ENCODE results near the gene GRK5. TPM values are rescaled to one million over a fixed set of nuclear protein-coding genes. Genes with fewer than 3 reads are reported as not detected.

The GRK5 gene
- total RNA-seq, 2 donors from 2014 or later, result 9.1 to 11.9 TPM

- no peak overlapping the region for H3K9ac ChIP-seq (ENCODE audit: extremely low read depth, low read length, poor library complexity, severe bottlenecking)
- H3K4me1 ChIP-seq (ENCODE audit: control insufficient read depth, insufficient read depth, low read length), result peaks cover 4% of the 10 kb centered on the region
- Mint-ChIP-seq H3K27ac (no peak overlapping the region), H3K4me3 (no peak overlapping the region), H3K4me1 (peaks cover 13% of the 10 kb centered on the region), H3K9me3 (no peaks in the 10 kb centered on the region), H3K36me3 (ENCODE audit: low read depth) (no peaks in the 10 kb centered on the region), H3K27me3 (ENCODE audit: insufficient read depth) (no peaks in the 10 kb centered on the region)
- H3K9me3 ChIP-seq (ENCODE audit: control insufficient read depth, low read length), result no peaks in the 10 kb centered on the region
- DNase-seq, result peak; percentile 92
- no peak overlapping the region for H3K27ac ChIP-seq (ENCODE audit: low read depth, low read length)
- H3K4me3 ChIP-seq (ENCODE audit: low read length), result no peak overlapping the region
- H3K36me3 ChIP-seq (ENCODE audit: control insufficient read depth, insufficient read depth, low read length), result no peaks in the 10 kb centered on the region
- H3K27me3 ChIP-seq (ENCODE audit: control insufficient read depth, insufficient read depth, low read length, poor library complexity, severe bottlenecking), result no peaks in the 10 kb centered on the region
- WGBS, 2 experiments (ENCODE audit: insufficient coverage in 1 of 2, insufficient read length in 1 of 2), result 54 to 60% methylated on average over 4 to 10 of the region's 10 CpGs
- peak; percentile 92 for TF ChIP-seq CTCF (conservative IDR thresholded peaks at IDR 0.05)
Observed at GRCh38 chr10:119416855-119417254, 209.5 kb downstream of the GRK5 start.

GRCh38 chr10:119417852-119418251 is 210.5 kb downstream of the GRK5 start:
- TF ChIP-seq CTCF (conservative IDR thresholded peaks at IDR 0.05), result no peak
- Histone ChIP-seq H3K4me3 (ENCODE audit: low read length) (no peak overlapping the region), H3K4me1 (ENCODE audit: control insufficient read depth, insufficient read depth, low read length) (peaks cover 4% of the 10 kb centered on the region), H3K9me3 (ENCODE audit: control insufficient read depth, low read length) (no peaks in the 10 kb centered on the region), H3K27ac (ENCODE audit: low read depth, low read length) (no peak overlapping the region), H3K9ac (ENCODE audit: extremely low read depth, low read length, poor library complexity, severe bottlenecking) (no peak overlapping the region), H3K27me3 (ENCODE audit: control insufficient read depth, insufficient read depth, low read length, poor library complexity, severe bottlenecking) (no peaks in the 10 kb centered on the region), H3K36me3 (ENCODE audit: control insufficient read depth, insufficient read depth, low read length) (no peaks in the 10 kb centered on the region)
- Mint-ChIP-seq H3K36me3 (ENCODE audit: low read depth) (no peaks in the 10 kb centered on the region), H3K4me1 (peaks cover 10% of the 10 kb centered on the region), H3K4me3 (no peak overlapping the region), H3K27me3 (ENCODE audit: insufficient read depth) (no peaks in the 10 kb centered on the region), H3K27ac (no peak overlapping the region), H3K9me3 (no peaks in the 10 kb centered on the region)
- 91 to 94% methylated on average over 6 to 9 of the region's 9 CpGs for WGBS, 2 experiments (ENCODE audit: insufficient coverage in 1 of 2, insufficient read length in 1 of 2)
- no peak for DNase-seq

GRCh38 chr10:119418362-119418761 is 211.0 kb downstream of the GRK5 start:
- no peaks in the 10 kb centered on the region for H3K36me3 Mint-ChIP-seq (ENCODE audit: low read depth)
- H3K27me3 ChIP-seq (ENCODE audit: control insufficient read depth, insufficient read depth, low read length, poor library complexity, severe bottlenecking), result no peaks in the 10 kb centered on the region
- no peak overlapping the region for H3K27ac ChIP-seq (ENCODE audit: low read depth, low read length)
- H3K27me3 Mint-ChIP-seq (ENCODE audit: insufficient read depth), result no peaks in the 10 kb centered on the region
- 76 to 93% methylated on average over 3 to 4 of the region's 4 CpGs for WGBS, 2 experiments (ENCODE audit: insufficient coverage in 1 of 2, insufficient read length in 1 of 2)
- H3K9me3 Mint-ChIP-seq, result no peaks in the 10 kb centered on the region
- H3K4me3 Mint-ChIP-seq, result no peak overlapping the region
- H3K9ac ChIP-seq (ENCODE audit: extremely low read depth, low read length, poor library complexity, severe bottlenecking), result no peak overlapping the region
- TF ChIP-seq CTCF (conservative IDR thresholded peaks at IDR 0.05), result peak; percentile 40
- H3K9me3 ChIP-seq (ENCODE audit: control insufficient read depth, low read length), result no peaks in the 10 kb centered on the region
- no peak overlapping the region for H3K27ac Mint-ChIP-seq
- H3K4me1 Mint-ChIP-seq, result peaks cover 5% of the 10 kb centered on the region
- H3K36me3 ChIP-seq (ENCODE audit: control insufficient read depth, insufficient read depth, low read length), result no peaks in the 10 kb centered on the region
- H3K4me1 ChIP-seq (ENCODE audit: control insufficient read depth, insufficient read depth, low read length), result peaks cover 4% of the 10 kb centered on the region
- DNase-seq, result no peak
- no peak overlapping the region for H3K4me3 ChIP-seq (ENCODE audit: low read length)

All from endodermal cell (in vitro differentiated cells).